WTC11 (cell line): ENCODE measurements around the gene ZNF787.

Experiments used
- ATF2 ChIP-seq: sonication (generic); formaldehyde crosslinking; IDR thresholded peaks from 2 replicates; pipeline ENCODE4 v1.8.1; 2022; ENCODE audit warnings: low read depth, missing genetic modification reagents, borderline replicate concordance
- ESRRA ChIP-seq: sonication (generic); formaldehyde crosslinking; IDR thresholded peaks from 2 replicates; pipeline ENCODE4 v1.8.1; 2022; ENCODE audit warnings: mild to moderate bottlenecking, missing genetic modification reagents, borderline replicate concordance
- NFE2L1 ChIP-seq: sonication (generic); formaldehyde crosslinking; IDR thresholded peaks from 2 replicates; pipeline ENCODE4 v1.8.1; 2023; ENCODE audit warnings: missing genetic modification reagents
- NFYB ChIP-seq: sonication (generic); formaldehyde crosslinking; conservative IDR thresholded peaks from 2 replicates; pipeline ENCODE4 v1.8.0; 2022; ENCODE audit warnings: low read depth, missing genetic modification reagents
- NR2C2 ChIP-seq: sonication (generic); formaldehyde crosslinking; IDR thresholded peaks from 2 replicates; pipeline ENCODE4 v1.8.0; 2022; ENCODE audit warnings: mild to moderate bottlenecking, missing genetic modification reagents
- NR3C1 ChIP-seq: sonication (generic); formaldehyde crosslinking; conservative IDR thresholded peaks from 2 replicates; pipeline ENCODE4 v1.8.1; 2023; ENCODE audit warnings: low read depth, mild to moderate bottlenecking, missing genetic modification reagents
- TEAD1 ChIP-seq: sonication (generic); formaldehyde crosslinking; IDR thresholded peaks from 2 replicates; pipeline ENCODE4 v1.8.0; 2022; ENCODE audit warnings: mild to moderate bottlenecking, missing genetic modification reagents
- ZMAT4 ChIP-seq: fragments of 250-450 bp; sonication (Bioruptor Pico); IDR thresholded peaks from 2 replicates; pipeline ENCODE4 v1.9.0; 2021; ENCODE audit warnings: mild to moderate bottlenecking
- TF ChIP-seq, protein P1 (sequence below): fragments of 200-600 bp; IDR thresholded peaks from 2 replicates; pipeline ENCODE4 v1.8.0; 2022; ENCODE audit warnings: antibody characterized with exemption
- TF ChIP-seq, protein P2 (sequence below): sonication (generic); formaldehyde crosslinking; IDR thresholded peaks from 2 replicates; pipeline ENCODE4 v1.8.0; 2023; ENCODE audit warnings: missing genetic modification reagents

GRCh38 chr19:56097776-56098175 lies 23.3 kb downstream of the ZNF787 start:
- TF ChIP-seq, protein P1, sequence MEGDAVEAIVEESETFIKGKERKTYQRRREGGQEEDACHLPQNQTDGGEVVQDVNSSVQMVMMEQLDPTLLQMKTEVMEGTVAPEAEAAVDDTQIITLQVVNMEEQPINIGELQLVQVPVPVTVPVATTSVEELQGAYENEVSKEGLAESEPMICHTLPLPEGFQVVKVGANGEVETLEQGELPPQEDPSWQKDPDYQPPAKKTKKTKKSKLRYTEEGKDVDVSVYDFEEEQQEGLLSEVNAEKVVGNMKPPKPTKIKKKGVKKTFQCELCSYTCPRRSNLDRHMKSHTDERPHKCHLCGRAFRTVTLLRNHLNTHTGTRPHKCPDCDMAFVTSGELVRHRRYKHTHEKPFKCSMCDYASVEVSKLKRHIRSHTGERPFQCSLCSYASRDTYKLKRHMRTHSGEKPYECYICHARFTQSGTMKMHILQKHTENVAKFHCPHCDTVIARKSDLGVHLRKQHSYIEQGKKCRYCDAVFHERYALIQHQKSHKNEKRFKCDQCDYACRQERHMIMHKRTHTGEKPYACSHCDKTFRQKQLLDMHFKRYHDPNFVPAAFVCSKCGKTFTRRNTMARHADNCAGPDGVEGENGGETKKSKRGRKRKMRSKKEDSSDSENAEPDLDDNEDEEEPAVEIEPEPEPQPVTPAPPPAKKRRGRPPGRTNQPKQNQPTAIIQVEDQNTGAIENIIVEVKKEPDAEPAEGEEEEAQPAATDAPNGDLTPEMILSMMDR = no peak
- no peak for TF ChIP-seq NR3C1 (CRISPR knock-in tag)
- TF ChIP-seq, protein P2, sequence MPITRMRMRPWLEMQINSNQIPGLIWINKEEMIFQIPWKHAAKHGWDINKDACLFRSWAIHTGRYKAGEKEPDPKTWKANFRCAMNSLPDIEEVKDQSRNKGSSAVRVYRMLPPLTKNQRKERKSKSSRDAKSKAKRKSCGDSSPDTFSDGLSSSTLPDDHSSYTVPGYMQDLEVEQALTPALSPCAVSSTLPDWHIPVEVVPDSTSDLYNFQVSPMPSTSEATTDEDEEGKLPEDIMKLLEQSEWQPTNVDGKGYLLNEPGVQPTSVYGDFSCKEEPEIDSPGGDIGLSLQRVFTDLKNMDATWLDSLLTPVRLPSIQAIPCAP (CRISPR knock-in tag) = no peak
- TF ChIP-seq ATF2 (CRISPR knock-in tag) = no peak
- TF ChIP-seq ZMAT4 (CRISPR knock-in tag) = no peak
- no peak for TF ChIP-seq NR2C2 (CRISPR knock-in tag)
- TF ChIP-seq TEAD1 (CRISPR knock-in tag) = no peak
- TF ChIP-seq ESRRA = no peak
- no peak for TF ChIP-seq NFE2L1
- TF ChIP-seq NFYB (CRISPR knock-in tag) = no peak
